HG02885 (cell line): Measurements from ENCODE around the gene BRD2.

Experiments used
- ATAC-seq: cut with Tn5 transposase; IDR thresholded peaks from one replicate; pipeline ENCODE4 v1.9.1; 2021; ENCODE audit warnings: mild to moderate bottlenecking; ENCODE audit not compliant: unreplicated experiment, poor library complexity

Gene BRD2

GRCh38 chr6:32983964-32984621 is 15.7 kb downstream of the BRD2 start:
- no peak for ATAC-seq

GRCh38 chr6:32984622-32985389 is 16.4 kb downstream of the BRD2 start:
- ATAC-seq = peak; percentile 59

- ATAC-seq = no peak
These were observed 21.0 kb downstream of the BRD2 start for GRCh38 chr6:32989368-32989767.

GRCh38 chr6:32991972-32992371 is 23.6 kb downstream of the BRD2 start:
- ATAC-seq = no peak

- ATAC-seq = no peak
These were observed 25.1 kb downstream of the BRD2 start for GRCh38 chr6:32993363-32993973.

- no peak for ATAC-seq
These were observed 27.1 kb downstream of the BRD2 start for GRCh38 chr6:32995448-32995847.

- no peak for ATAC-seq
These were observed 31.7 kb downstream of the BRD2 start for GRCh38 chr6:33000055-33000454.

- no peak for ATAC-seq
These were observed 33.3 kb downstream of the BRD2 start for GRCh38 chr6:33001685-33002084.

GRCh38 chr6:33004940-33005339 is 36.5 kb downstream of the BRD2 start:
- no peak for ATAC-seq

- ATAC-seq = no peak
These were observed 39.5 kb downstream of the BRD2 start for GRCh38 chr6:33007831-33008400.

- ATAC-seq = peak; percentile 89
These were observed 40.8 kb downstream of the BRD2 start, which contains the start of gene HLA-DOA for GRCh38 chr6:33008944-33009861. TSS of gene HLA-DOA (minus strand) at chr6:33009591.

- ATAC-seq = no peak
These were observed 42.0 kb downstream of the BRD2 start for GRCh38 chr6:33010356-33010755.

- no peak for ATAC-seq
These were observed 45.2 kb downstream of the BRD2 start for GRCh38 chr6:33013608-33014007.

GRCh38 chr6:33014841-33015634 is 46.6 kb downstream of the BRD2 start:
- no peak for ATAC-seq

GRCh38 chr6:33015798-33016197 is 47.4 kb downstream of the BRD2 start:
- ATAC-seq = no peak

- ATAC-seq = no peak
These were observed 48.6 kb downstream of the BRD2 start for GRCh38 chr6:33017018-33017417.

- no peak for ATAC-seq
These were observed 49.4 kb downstream of the BRD2 start for GRCh38 chr6:33017694-33018353.

- ATAC-seq = no peak
These were observed 50.0 kb downstream of the BRD2 start for GRCh38 chr6:33018418-33018817.

GRCh38 chr6:33018904-33019303 is 50.5 kb downstream of the BRD2 start:
- ATAC-seq = peak; percentile 85
